ENCODE data around the gene GIMAP6.

DNA sequence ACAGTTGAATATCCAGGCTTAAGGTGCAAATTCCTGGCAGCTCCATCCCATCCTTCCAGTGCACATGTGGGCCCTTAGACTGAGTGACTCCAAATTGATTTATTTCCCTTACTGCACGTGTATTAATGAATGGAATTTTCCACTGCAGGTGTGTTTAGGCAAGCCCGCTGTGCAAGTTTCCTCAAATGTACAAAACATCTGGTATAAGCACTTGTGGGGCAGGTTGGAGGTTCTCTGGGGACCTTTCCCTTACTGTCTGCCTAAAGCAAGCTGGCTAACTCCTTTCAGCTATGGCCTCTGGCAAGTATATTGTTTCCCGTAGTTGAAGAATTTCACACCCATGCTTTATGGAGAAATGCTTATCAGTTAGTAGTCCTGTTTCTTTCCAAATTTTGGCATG lies 25.3 kb upstream of the GIMAP6 start:
- no peak for TF ChIP-seq CTCF (IDR thresholded peaks at IDR 0.05; ENCODE audit: insufficient read depth, low read length, poor library complexity, severe bottlenecking)
- TF ChIP-seq EZH2phosphoT487 (conservative IDR thresholded peaks at IDR 0.05; ENCODE audit: low read length): no peak

All from SU-DHL-6 (cell line).